Endothelial cell of umbilical vein (primary cell): ENCODE results near the gene CLCN5. TPM values are rescaled to one million over a fixed set of nuclear protein-coding genes. Genes with fewer than 3 reads are reported as not detected.
"Not testable (repeated sequence)": the region's sequence is repeated elsewhere in the genome, so short reads cannot be mapped to it uniquely, and the experiment has no call there.

ENCODE experiments used
- BruUV-seq: library from RNA; stranded (reverse); fragments of 400-500 nt; replicated peaks from 2 replicates; lab custom pipeline; 2021; lab: Mats Ljungman, UMichigan
- CTCF ChIA-PET: fragments of 300-600, 350-600 bp; sonication (Branson Sonifier 250); formaldehyde crosslinking; loops from one replicate; lab custom pipeline; 2021; ENCODE audit warnings: antibody characterized with exemption, inconsistent platforms; lab: Charles Lee
- POLR2A ChIA-PET: fragments of 300-600, 350-600 bp; sonication (Branson Sonifier 250); formaldehyde crosslinking; loops from one replicate; lab custom pipeline; 2021; ENCODE audit warnings: antibody characterized with exemption, inconsistent platforms; lab: Charles Lee
- DNase-seq: peaks from one replicate; pipeline ENCODE4 v3.0.0-alpha.2; 2011; ENCODE audit warnings: low read depth, low spot score
- FAIRE-seq: peaks from 2 replicates; lab custom pipeline; 2011; peaks lifted over from hg19 to GRCh38; lab: Jason Lieb, UNC
- H2AFZ ChIP-seq: 2 replicates; pipeline ENCODE4 v1.6.0; 2012; ENCODE audit warnings: low read depth, low read length, control low read depth, inconsistent platforms
- H3K27ac ChIP-seq: 2 replicates; pipeline ENCODE4 v1.5.1; 2011; ENCODE audit warnings: low read depth, mild to moderate bottlenecking, control low read depth, low read length, moderate library complexity; ENCODE audit not compliant: insufficient read depth
- H3K27me3 ChIP-seq, 2 experiments: 2 replicates each; pipeline versions ENCODE4 v1.6.0 to v1.6.1; 2011; ENCODE audit warnings: low read length in 2 of 2, mixed read lengths in 1 of 2; ENCODE audit not compliant: control insufficient read depth in 2 of 2, insufficient read depth in 2 of 2
- H3K36me3 ChIP-seq, 2 experiments: 2 replicates in 1 of 2; 3 replicates in 1 of 2; pipeline ENCODE4 v1.5.1; 2011; ENCODE audit warnings: low read length in 2 of 2, mild to moderate bottlenecking in 1 of 2, moderate library complexity in 1 of 2; ENCODE audit not compliant: control insufficient read depth in 2 of 2, insufficient read depth in 2 of 2; ENCODE audit errors: extremely low read depth in 1 of 2
- H3K4me1 ChIP-seq: 3 replicates; pipeline ENCODE4 v1.5.1; 2011; ENCODE audit warnings: mild to moderate bottlenecking, low read length; ENCODE audit not compliant: control insufficient read depth, insufficient read depth; ENCODE audit errors: extremely low read depth
- H3K4me2 ChIP-seq: 2 replicates; pipeline ENCODE4 v1.6.1; 2011; ENCODE audit warnings: low read length, control low read depth, mixed read lengths; ENCODE audit not compliant: insufficient read depth
- H3K4me3 ChIP-seq, 3 experiments: fragments of 200-600 bp in 1 of 3; sonication (generic), shearing (Covaris generic) in 1 of 3; replicated peaks in 1 of 3; 2 replicates each; pipeline ENCODE4 v1.5.1; 2011 to 2016; ENCODE audit warnings: control low read depth in 3 of 3, low read length in 3 of 3, mild to moderate bottlenecking in 2 of 3, inconsistent platforms in 1 of 3, low read depth in 1 of 3, moderate library complexity in 1 of 3; ENCODE audit not compliant: insufficient read depth in 1 of 3
- H3K79me2 ChIP-seq: 2 replicates; pipeline ENCODE4 v1.6.0; 2012; ENCODE audit warnings: low read length, inconsistent platforms; ENCODE audit not compliant: control insufficient read depth, insufficient read depth
- H3K9ac ChIP-seq: replicated peaks from 2 replicates; pipeline ENCODE3; 2011; ENCODE audit warnings: low read length, control low read depth; ENCODE audit not compliant: insufficient read depth; ENCODE audit errors: extremely low read depth
- H3K9me1 ChIP-seq: replicated peaks from 3 replicates; pipeline ENCODE4 v1.6.0; 2011; ENCODE audit warnings: mild to moderate bottlenecking, low read length; ENCODE audit not compliant: control insufficient read depth, insufficient read depth; ENCODE audit errors: extremely low read depth
- H3K9me3 ChIP-seq: replicated peaks from 2 replicates; pipeline ENCODE4 v1.5.1; 2012; ENCODE audit warnings: low read length, inconsistent platforms; ENCODE audit not compliant: control insufficient read depth, insufficient read depth
- H4K20me1 ChIP-seq: replicated peaks from 2 replicates; pipeline ENCODE3; 2011; ENCODE audit warnings: mild to moderate bottlenecking, low read length; ENCODE audit not compliant: control insufficient read depth, insufficient read depth; ENCODE audit errors: extremely low read depth
- EZH2 ChIP-seq: IDR thresholded peaks from 2 replicates; pipeline ENCODE4 v1.6.1; 2012; ENCODE audit warnings: borderline replicate concordance, low read depth, mild to moderate bottlenecking, moderate library complexity, low read length, inconsistent platforms; ENCODE audit not compliant: severe bottlenecking
- FOS ChIP-seq: IDR thresholded peaks from 2 replicates; pipeline ENCODE4 v1.6.1; 2011; ENCODE audit warnings: mild to moderate bottlenecking, low read length, moderate library complexity, borderline replicate concordance; ENCODE audit not compliant: insufficient read depth
- GATA2 ChIP-seq: IDR thresholded peaks from 2 replicates; pipeline ENCODE4 v1.7.0; 2011; ENCODE audit warnings: low read depth, mild to moderate bottlenecking, moderate library complexity, mixed read lengths, low read length; ENCODE audit not compliant: insufficient read length, insufficient read depth
- JUN ChIP-seq: IDR thresholded peaks from 2 replicates; pipeline ENCODE4 v1.6.1; 2011; ENCODE audit warnings: borderline replicate concordance, low read depth; ENCODE audit not compliant: insufficient read length, insufficient read depth
- MYC ChIP-seq: IDR thresholded peaks from one replicate; pipeline ENCODE4 v1.6.1; 2011; ENCODE audit warnings: mild to moderate bottlenecking, low read depth, low read length
- POLR2A ChIP-seq: IDR thresholded peaks from 2 replicates; pipeline ENCODE4 v1.6.1; 2012; ENCODE audit warnings: low read depth, mild to moderate bottlenecking, control low read depth, low read length
- POLR2AphosphoS5 ChIP-seq: IDR thresholded peaks from 2 replicates; pipeline ENCODE4 v1.6.1; 2012; ENCODE audit warnings: low read depth, mild to moderate bottlenecking, control low read depth, low read length, moderate library complexity; ENCODE audit not compliant: insufficient read depth
- dilution Hi-C: fragments of 300-500 bp; cut with MboI; formaldehyde crosslinking; loops from one replicate; pipeline ENCODE4 v1.15.0; 2019; ENCODE audit warnings: low sequenced_read_pairs; ENCODE audit not compliant: extremely low pct_ligation_motif_present
- intact Hi-C: fragments of 100-400 bp; cut with micrococcal nuclease; formaldehyde crosslinking; loops from one replicate; pipeline ENCODE4 v1.10.0; 2022
- polyA plus RNA-seq, 4 experiments: library from polyadenylated mRNA; depleted of rRNA in 3 of 4; stranded (reverse) in 3 of 4; unstranded in 1 of 4; fragments of >200 nt; gene quantifications; 2 replicates each; pipeline versions ENCODE4 v1.2.1 to v1.2.3, GENCODE V29; 2011 to 2012; ENCODE audit warnings: missing spikeins in 1 of 4
- total RNA-seq: library from RNA; stranded (reverse); gene quantifications from 2 replicates; pipeline ENCODE4 v1.2.3, GENCODE V29; 2021
- TF ChIP-seq, protein P1 (sequence below), 2 donors: IDR thresholded peaks; 1 replicate in 1 of 2; 2 replicates in 1 of 2; pipeline ENCODE4 v1.5.1; 2011; ENCODE audit warnings: low read length in 2 of 2, mild to moderate bottlenecking in 2 of 2, moderate library complexity in 2 of 2, control low read depth in 1 of 2, inconsistent platforms in 1 of 2, low read depth in 1 of 2; ENCODE audit not compliant: insufficient read depth in 1 of 2; ENCODE audit errors: extremely low read depth in 1 of 2
- TF ChIP-seq, protein P2 (sequence below): IDR thresholded peaks from 2 replicates; pipeline ENCODE4 v1.6.1; 2011; ENCODE audit not compliant: insufficient read depth, insufficient read length

CLCN5 gene
- total and polyA plus RNA-seq, 2 donors (not counting 3 experiments of a cell fraction or from before 2014, with no cell fraction given): 3.1 to 12.9 TPM

DNA sequence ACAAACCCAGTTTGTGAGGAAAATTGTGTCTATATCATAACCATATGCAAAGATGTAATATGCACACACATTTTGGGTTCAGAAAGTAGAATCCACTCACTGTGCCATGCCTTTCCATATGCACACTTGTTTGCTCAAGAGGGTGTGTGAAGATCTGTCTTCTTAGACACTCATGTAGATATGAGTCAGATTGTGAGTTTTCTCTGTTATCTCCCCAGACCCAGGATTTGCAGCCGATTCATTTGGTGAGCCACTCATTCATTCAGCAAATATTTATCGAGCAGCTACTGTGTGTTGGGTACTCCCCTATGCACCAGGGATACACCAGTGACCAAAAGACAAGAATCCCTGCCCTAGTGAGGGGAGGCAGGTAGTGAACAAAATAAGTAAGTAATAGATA is 81.5 kb downstream of the CLCN5 start:
- Histone ChIP-seq H3K27me3 (no peaks in the 10 kb centered on the region), H3K9me1 (no peaks in the 10 kb centered on the region), H3K4me3 (no peak overlapping the region), H3K9ac (no peak overlapping the region), H3K4me1 (no peaks in the 10 kb centered on the region), H3K36me3 (no peaks in the 10 kb centered on the region), H3K9me3 (no peaks in the 10 kb centered on the region), H3K4me2 (no peak overlapping the region), H2AFZ (no peak overlapping the region), H3K79me2 (no peaks in the 10 kb centered on the region), H3K27ac (no peak overlapping the region), H4K20me1 (no peaks in the 10 kb centered on the region)
- dilution Hi-C loops (no loop called here), intact Hi-C loops (no loop called here)
- FAIRE-seq (no peak), DNase-seq (no peak)
- CTCF ChIA-PET: no interaction called here
- POLR2A ChIA-PET: no interaction called here
- BruUV-seq: no TSS peak
- TF ChIP-seq POLR2A: no peak
- no peak for TF ChIP-seq GATA2
- no peak for TF ChIP-seq MYC
- TF ChIP-seq, protein P1, sequence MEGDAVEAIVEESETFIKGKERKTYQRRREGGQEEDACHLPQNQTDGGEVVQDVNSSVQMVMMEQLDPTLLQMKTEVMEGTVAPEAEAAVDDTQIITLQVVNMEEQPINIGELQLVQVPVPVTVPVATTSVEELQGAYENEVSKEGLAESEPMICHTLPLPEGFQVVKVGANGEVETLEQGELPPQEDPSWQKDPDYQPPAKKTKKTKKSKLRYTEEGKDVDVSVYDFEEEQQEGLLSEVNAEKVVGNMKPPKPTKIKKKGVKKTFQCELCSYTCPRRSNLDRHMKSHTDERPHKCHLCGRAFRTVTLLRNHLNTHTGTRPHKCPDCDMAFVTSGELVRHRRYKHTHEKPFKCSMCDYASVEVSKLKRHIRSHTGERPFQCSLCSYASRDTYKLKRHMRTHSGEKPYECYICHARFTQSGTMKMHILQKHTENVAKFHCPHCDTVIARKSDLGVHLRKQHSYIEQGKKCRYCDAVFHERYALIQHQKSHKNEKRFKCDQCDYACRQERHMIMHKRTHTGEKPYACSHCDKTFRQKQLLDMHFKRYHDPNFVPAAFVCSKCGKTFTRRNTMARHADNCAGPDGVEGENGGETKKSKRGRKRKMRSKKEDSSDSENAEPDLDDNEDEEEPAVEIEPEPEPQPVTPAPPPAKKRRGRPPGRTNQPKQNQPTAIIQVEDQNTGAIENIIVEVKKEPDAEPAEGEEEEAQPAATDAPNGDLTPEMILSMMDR (IDR thresholded peaks at IDR 0.05; ENCODE audit: extremely low read depth in 1 of 2, insufficient read depth in 1 of 2, low read depth in 1 of 2, low read length in 2 of 2): no peak
- TF ChIP-seq FOS: no peak
- no peak for TF ChIP-seq POLR2AphosphoS5
- TF ChIP-seq, protein P2, sequence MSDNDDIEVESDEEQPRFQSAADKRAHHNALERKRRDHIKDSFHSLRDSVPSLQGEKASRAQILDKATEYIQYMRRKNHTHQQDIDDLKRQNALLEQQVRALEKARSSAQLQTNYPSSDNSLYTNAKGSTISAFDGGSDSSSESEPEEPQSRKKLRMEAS: no peak
- TF ChIP-seq EZH2: no peak
- no peak for TF ChIP-seq JUN

DNA sequence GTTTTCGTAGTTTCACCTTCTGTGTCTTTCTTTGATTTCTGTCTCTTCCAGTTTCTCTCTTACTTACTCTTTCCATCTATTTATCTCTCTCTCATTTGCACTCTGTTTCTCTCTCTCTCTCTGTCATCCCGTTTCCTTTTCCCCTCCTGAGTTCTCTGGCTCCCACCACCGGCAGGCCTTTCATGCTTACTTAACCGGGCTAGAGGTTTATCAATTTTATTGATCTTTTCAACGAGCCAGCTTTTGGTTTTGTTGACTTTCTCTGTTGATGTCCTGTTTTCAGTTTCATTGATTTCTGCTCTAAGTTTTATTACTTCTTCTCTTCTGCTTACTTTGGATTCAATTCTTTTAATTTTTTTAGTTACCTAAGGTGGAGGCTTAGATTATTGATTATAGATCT is 103.2 kb downstream of the CLCN5 start:
- intact Hi-C loops, POLR2A ChIA-PET: not testable (repeated sequence)

More for the DNA sequence above, 103.2 kb downstream of the CLCN5 start:
- H2AFZ ChIP-seq, H3K36me3 ChIP-seq, FAIRE-seq, CTCF ChIA-PET, H3K4me2 ChIP-seq, H3K9ac ChIP-seq, H3K9me1 ChIP-seq, H3K4me3 ChIP-seq, H4K20me1 ChIP-seq, H3K4me1 ChIP-seq, dilution Hi-C loops, DNase-seq, H3K27ac ChIP-seq, BruUV-seq, H3K27me3 ChIP-seq, H3K9me3 ChIP-seq, H3K79me2 ChIP-seq: not testable (repeated sequence)
